Osteocyte (in vitro differentiated cells): ENCODE measurements around the gene LMNTD2. TPM values are rescaled to one million over a fixed set of nuclear protein-coding genes. Genes with fewer than 3 reads are reported as not detected.

Experiments used
- DNase-seq: peaks from one replicate; pipeline ENCODE4 v3.0.0; 2021; ENCODE audit warnings: mixed read lengths; ENCODE audit not compliant: unreplicated experiment; ENCODE audit errors: extremely low spot score
- H3K27ac Mint-ChIP-seq: one replicate; pipeline ENCODE4 v1.8.0; 2021; ENCODE audit warnings: mild to moderate bottlenecking, mixed read lengths; ENCODE audit not compliant: unreplicated experiment
- H3K27me3 Mint-ChIP-seq: one replicate; pipeline ENCODE4 v1.8.0; 2021; ENCODE audit warnings: mixed read lengths; ENCODE audit not compliant: unreplicated experiment
- H3K36me3 Mint-ChIP-seq: one replicate; pipeline ENCODE4 v1.8.0; 2021; ENCODE audit warnings: mixed read lengths; ENCODE audit not compliant: unreplicated experiment
- H3K4me1 Mint-ChIP-seq: one replicate; pipeline ENCODE4 v1.8.0; 2021; ENCODE audit warnings: mixed read lengths; ENCODE audit not compliant: unreplicated experiment
- H3K4me3 Mint-ChIP-seq: one replicate; pipeline ENCODE4 v1.8.0; 2021; ENCODE audit warnings: mild to moderate bottlenecking, moderate library complexity, mixed read lengths; ENCODE audit not compliant: unreplicated experiment
- H3K9me3 Mint-ChIP-seq: one replicate; pipeline ENCODE4 v1.8.0; 2021; ENCODE audit warnings: mixed read lengths; ENCODE audit not compliant: unreplicated experiment
- total RNA-seq: library from RNA; stranded (reverse); gene quantifications from 2 replicates; pipeline ENCODE4 v1.2.1, GENCODE V29; 2021
- TF ChIP-seq, protein P1 (sequence below): fragments of 200-600 bp; sonication (generic); IDR thresholded peaks from 2 replicates; pipeline ENCODE4 v1.5.0; 2021; ENCODE audit warnings: antibody characterized with exemption, mild to moderate bottlenecking, moderate library complexity

The LMNTD2 gene
- total RNA-seq, 1 donor from 2014 or later = 6.4 TPM

- Mint-ChIP-seq H3K4me1 (no peaks in the 10 kb centered on the region), H3K27ac (no peak overlapping the region), H3K36me3 (peaks cover 6% of the 10 kb centered on the region), H3K9me3 (no peaks in the 10 kb centered on the region), H3K27me3 (no peaks in the 10 kb centered on the region), H3K4me3 (no peak overlapping the region)
- DNase-seq = no peak
- TF ChIP-seq, protein P1, sequence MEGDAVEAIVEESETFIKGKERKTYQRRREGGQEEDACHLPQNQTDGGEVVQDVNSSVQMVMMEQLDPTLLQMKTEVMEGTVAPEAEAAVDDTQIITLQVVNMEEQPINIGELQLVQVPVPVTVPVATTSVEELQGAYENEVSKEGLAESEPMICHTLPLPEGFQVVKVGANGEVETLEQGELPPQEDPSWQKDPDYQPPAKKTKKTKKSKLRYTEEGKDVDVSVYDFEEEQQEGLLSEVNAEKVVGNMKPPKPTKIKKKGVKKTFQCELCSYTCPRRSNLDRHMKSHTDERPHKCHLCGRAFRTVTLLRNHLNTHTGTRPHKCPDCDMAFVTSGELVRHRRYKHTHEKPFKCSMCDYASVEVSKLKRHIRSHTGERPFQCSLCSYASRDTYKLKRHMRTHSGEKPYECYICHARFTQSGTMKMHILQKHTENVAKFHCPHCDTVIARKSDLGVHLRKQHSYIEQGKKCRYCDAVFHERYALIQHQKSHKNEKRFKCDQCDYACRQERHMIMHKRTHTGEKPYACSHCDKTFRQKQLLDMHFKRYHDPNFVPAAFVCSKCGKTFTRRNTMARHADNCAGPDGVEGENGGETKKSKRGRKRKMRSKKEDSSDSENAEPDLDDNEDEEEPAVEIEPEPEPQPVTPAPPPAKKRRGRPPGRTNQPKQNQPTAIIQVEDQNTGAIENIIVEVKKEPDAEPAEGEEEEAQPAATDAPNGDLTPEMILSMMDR = no peak
Measured at GRCh38 chr11:528166-528814, 32.2 kb downstream of the LMNTD2 start.

- Mint-ChIP-seq H3K4me3 (no peak overlapping the region), H3K9me3 (no peaks in the 10 kb centered on the region), H3K4me1 (no peaks in the 10 kb centered on the region), H3K27me3 (no peaks in the 10 kb centered on the region), H3K27ac (no peak overlapping the region), H3K36me3 (no peaks in the 10 kb centered on the region)
- DNase-seq = no peak
- TF ChIP-seq, protein P1 = no peak
Measured at GRCh38 chr11:526192-526591, 34.3 kb downstream of the LMNTD2 start.

- H3K4me3 Mint-ChIP-seq = no peak overlapping the region
- TF ChIP-seq, protein P1 = no peak
- no peaks in the 10 kb centered on the region for H3K36me3 Mint-ChIP-seq
- no peaks in the 10 kb centered on the region for H3K27me3 Mint-ChIP-seq
- H3K9me3 Mint-ChIP-seq = no peaks in the 10 kb centered on the region
- DNase-seq = no peak
- H3K27ac Mint-ChIP-seq = no peak overlapping the region
- H3K4me1 Mint-ChIP-seq = peaks cover 2% of the 10 kb centered on the region
Measured at GRCh38 chr11:521177-521688, 39.3 kb downstream of the LMNTD2 start.

DNA sequence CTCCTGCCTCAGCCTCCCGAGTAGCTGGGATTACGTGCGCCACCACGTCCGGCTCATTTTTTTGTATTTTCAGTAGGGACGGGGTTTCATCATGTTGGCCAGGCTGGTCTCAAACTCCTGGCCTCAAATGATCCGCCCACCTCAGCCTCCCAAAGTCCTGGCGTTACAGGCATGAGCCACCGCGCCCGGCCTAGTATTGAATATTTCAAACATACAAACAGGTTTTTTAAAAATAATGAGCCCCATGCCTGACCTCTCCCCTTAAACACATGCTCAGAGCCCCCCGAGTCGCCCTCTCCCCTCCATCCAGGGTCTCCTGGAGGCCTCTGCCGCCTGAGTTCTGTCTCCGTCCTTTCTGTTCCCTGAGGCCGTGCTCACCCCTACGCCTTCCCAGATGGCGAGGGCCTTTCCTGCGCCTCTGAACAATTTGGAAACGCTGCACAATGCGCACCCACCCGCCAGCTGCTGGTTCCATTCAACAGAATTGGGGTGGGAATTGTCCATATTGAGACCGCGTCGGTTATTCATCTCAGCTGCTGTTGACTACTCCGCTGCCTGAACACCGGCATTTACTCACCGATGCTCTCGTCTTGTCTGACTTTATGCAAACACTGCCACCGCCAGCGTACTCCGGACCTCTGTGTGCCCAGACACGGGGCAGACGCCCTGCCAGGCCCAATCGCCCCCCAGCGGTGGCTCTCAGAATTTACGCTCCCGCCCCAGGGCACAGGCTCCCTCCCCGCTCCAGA is 39.9 kb downstream of the LMNTD2 start:
- no peaks in the 10 kb centered on the region for H3K27me3 Mint-ChIP-seq
- peak; percentile 84 for DNase-seq
- H3K36me3 Mint-ChIP-seq = peaks cover 5% of the 10 kb centered on the region
- peaks cover 2% of the 10 kb centered on the region for H3K4me1 Mint-ChIP-seq
- TF ChIP-seq, protein P1 = peak; percentile 22
- H3K27ac Mint-ChIP-seq = no peak overlapping the region
- H3K9me3 Mint-ChIP-seq = no peaks in the 10 kb centered on the region
- no peak overlapping the region for H3K4me3 Mint-ChIP-seq
